ENCODE results near the gene OPCML. TPM values are rescaled to one million over a fixed set of nuclear protein-coding genes. Genes with fewer than 3 reads are reported as not detected.

OPCML gene
- total RNA-seq, 2 experiments from 2014 or later: not detected

DNA sequence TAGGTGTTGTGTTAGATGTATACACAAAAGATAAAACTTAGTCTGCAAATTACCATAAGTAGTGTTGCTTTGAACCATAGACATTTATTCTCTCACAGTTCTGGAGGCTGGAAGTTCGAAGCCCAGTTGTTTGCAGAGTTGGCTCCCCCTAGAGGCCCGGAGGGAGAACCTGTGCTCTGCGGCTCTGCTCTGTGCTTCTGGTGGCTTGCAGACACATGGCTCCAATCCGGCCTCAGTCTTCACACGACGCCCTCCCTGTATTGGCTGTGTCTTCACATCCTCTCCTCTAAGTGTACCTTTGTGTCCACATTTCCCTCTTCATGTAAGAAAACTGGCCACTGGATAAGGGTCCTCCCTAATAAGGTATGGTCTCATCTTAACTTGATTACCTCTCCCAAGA, 128.4 kb downstream of the OPCML start:
- Mint-ChIP-seq H3K27ac (no peak overlapping the region), H3K4me1 (no peaks in the 10 kb centered on the region), H3K4me3 (no peak overlapping the region), H3K27me3 (no peaks in the 10 kb centered on the region), H3K9me3 (no peaks in the 10 kb centered on the region), H3K36me3 (no peaks in the 10 kb centered on the region)
- POLR2A ChIA-PET: no interaction called here
- ATAC-seq (ENCODE audit: low read depth) (no peak), DNase-seq (no peak)

DNA sequence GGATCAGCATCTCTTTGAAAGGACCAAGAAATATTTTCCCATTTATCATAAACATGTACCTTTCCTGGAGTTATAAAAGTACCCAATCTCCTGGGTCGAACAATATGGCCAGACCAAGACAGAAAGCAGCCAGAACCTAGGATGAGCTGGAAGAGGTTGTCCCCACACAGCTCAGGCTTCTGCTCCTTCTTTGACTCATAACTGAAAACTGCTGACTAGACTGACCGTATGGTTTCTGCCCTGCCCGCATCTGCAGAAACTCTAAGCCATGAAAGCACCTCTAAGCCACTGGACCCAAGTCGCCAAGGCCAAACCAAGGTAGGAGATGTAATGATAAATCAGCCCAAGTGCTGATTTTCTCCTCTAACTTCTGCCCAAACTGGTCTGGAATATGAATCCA, 129.8 kb downstream of the OPCML start:
- no peak for DNase-seq
- POLR2A ChIA-PET: no interaction called here
- Mint-ChIP-seq H3K4me1 (no peaks in the 10 kb centered on the region), H3K36me3 (no peaks in the 10 kb centered on the region), H3K4me3 (no peak overlapping the region), H3K27me3 (no peaks in the 10 kb centered on the region), H3K9me3 (no peaks in the 10 kb centered on the region), H3K27ac (no peak overlapping the region)
- ATAC-seq (ENCODE audit: low read depth): no peak

GRCh38 chr11:133399855-133400625, 132.3 kb downstream of the OPCML start:
- no peak overlapping the region for H3K4me3 Mint-ChIP-seq
- H3K27me3 Mint-ChIP-seq: no peaks in the 10 kb centered on the region
- no peaks in the 10 kb centered on the region for H3K9me3 Mint-ChIP-seq
- no peak overlapping the region for H3K27ac Mint-ChIP-seq
- no peaks in the 10 kb centered on the region for H3K4me1 Mint-ChIP-seq
- H3K36me3 Mint-ChIP-seq: no peaks in the 10 kb centered on the region
- DNase-seq (no peak), ATAC-seq (ENCODE audit: low read depth) (no peak)
- POLR2A ChIA-PET: no interaction called here

GRCh38 chr11:133399294-133399693, 133.0 kb downstream of the OPCML start:
- Mint-ChIP-seq H3K9me3 (no peaks in the 10 kb centered on the region), H3K4me1 (no peaks in the 10 kb centered on the region), H3K4me3 (no peak overlapping the region), H3K27ac (no peak overlapping the region), H3K27me3 (no peaks in the 10 kb centered on the region), H3K36me3 (no peaks in the 10 kb centered on the region)
- POLR2A ChIA-PET: no interaction called here
- DNase-seq: no peak
- ATAC-seq (ENCODE audit: low read depth): no peak

- POLR2A ChIA-PET: no interaction called here
- ATAC-seq (ENCODE audit: low read depth): no peak
- no peak for DNase-seq
- H3K36me3 Mint-ChIP-seq: no peaks in the 10 kb centered on the region
- H3K4me1 Mint-ChIP-seq: no peaks in the 10 kb centered on the region
- no peak overlapping the region for H3K4me3 Mint-ChIP-seq
- no peak overlapping the region for H3K27ac Mint-ChIP-seq
- no peaks in the 10 kb centered on the region for H3K9me3 Mint-ChIP-seq
- no peaks in the 10 kb centered on the region for H3K27me3 Mint-ChIP-seq
These were observed 141.5 kb downstream of the OPCML start for GRCh38 chr11:133390803-133391202.

GRCh38 chr11:133388975-133389568, 143.2 kb downstream of the OPCML start:
- no peak overlapping the region for H3K4me3 Mint-ChIP-seq
- POLR2A ChIA-PET: no interaction called here
- no peaks in the 10 kb centered on the region for H3K4me1 Mint-ChIP-seq
- DNase-seq: no peak
- H3K27ac Mint-ChIP-seq: no peak overlapping the region
- no peak for ATAC-seq (ENCODE audit: low read depth)
- H3K36me3 Mint-ChIP-seq: no peaks in the 10 kb centered on the region
- H3K9me3 Mint-ChIP-seq: no peaks in the 10 kb centered on the region
- H3K27me3 Mint-ChIP-seq: no peaks in the 10 kb centered on the region

DNA sequence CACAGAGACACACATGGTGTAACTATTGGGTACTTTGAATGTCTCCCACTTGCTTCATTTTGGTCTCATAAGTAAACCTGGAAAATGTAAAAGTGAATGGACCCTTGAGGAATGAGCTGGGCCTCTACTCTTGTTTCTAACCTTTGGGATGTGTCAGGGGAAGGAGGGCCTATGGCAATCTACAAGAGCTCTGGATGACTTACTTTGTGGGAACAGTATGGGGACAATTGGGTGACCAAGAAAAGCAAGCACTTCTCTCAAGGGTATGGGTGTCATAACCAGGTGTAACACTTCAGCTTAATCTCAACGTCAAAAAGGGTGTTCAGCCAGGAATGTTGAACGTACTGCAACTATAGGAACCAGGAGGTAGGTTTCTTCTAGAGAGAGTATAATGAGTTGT, 144.0 kb downstream of the OPCML start:
- DNase-seq (no peak), ATAC-seq (ENCODE audit: low read depth) (no peak)
- POLR2A ChIA-PET: no interaction called here
- H3K27ac Mint-ChIP-seq: no peak overlapping the region
- H3K36me3 Mint-ChIP-seq: no peaks in the 10 kb centered on the region
- no peak overlapping the region for H3K4me3 Mint-ChIP-seq
- H3K4me1 Mint-ChIP-seq: no peaks in the 10 kb centered on the region
- H3K27me3 Mint-ChIP-seq: no peaks in the 10 kb centered on the region
- no peaks in the 10 kb centered on the region for H3K9me3 Mint-ChIP-seq

- POLR2A ChIA-PET: no interaction called here
- H3K9me3 Mint-ChIP-seq: no peaks in the 10 kb centered on the region
- H3K27me3 Mint-ChIP-seq: no peaks in the 10 kb centered on the region
- no peak overlapping the region for H3K27ac Mint-ChIP-seq
- ATAC-seq (ENCODE audit: low read depth) (no peak), DNase-seq (no peak)
- no peaks in the 10 kb centered on the region for H3K36me3 Mint-ChIP-seq
- H3K4me3 Mint-ChIP-seq: no peak overlapping the region
- H3K4me1 Mint-ChIP-seq: no peaks in the 10 kb centered on the region
These were observed 145.4 kb downstream of the OPCML start for GRCh38 chr11:133386852-133387251.

DNA sequence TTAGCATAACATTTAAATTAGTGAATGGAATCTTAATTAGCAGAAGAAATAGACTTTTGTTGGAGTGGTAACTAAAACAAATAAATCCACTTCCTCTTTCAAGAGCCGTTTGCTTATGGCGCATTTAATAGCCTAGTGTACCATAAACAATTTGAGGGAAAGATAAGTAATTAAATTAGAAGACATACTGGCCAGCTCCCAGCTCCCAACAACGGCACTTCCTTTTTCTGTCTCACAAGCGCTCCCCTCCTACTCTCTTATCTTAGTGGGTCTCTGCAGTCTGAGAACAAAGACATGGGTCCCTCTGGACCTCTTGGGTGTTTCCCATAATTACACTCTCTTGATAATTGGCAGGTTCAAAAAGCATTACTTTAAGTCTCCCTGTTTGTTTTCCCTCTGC, 146.0 kb downstream of the OPCML start:
- no peaks in the 10 kb centered on the region for H3K36me3 Mint-ChIP-seq
- ATAC-seq (ENCODE audit: low read depth) (no peak), DNase-seq (no peak)
- H3K4me1 Mint-ChIP-seq: no peaks in the 10 kb centered on the region
- POLR2A ChIA-PET: no interaction called here
- no peaks in the 10 kb centered on the region for H3K9me3 Mint-ChIP-seq
- H3K27ac Mint-ChIP-seq: no peak overlapping the region
- no peak overlapping the region for H3K4me3 Mint-ChIP-seq
- no peaks in the 10 kb centered on the region for H3K27me3 Mint-ChIP-seq

DNA sequence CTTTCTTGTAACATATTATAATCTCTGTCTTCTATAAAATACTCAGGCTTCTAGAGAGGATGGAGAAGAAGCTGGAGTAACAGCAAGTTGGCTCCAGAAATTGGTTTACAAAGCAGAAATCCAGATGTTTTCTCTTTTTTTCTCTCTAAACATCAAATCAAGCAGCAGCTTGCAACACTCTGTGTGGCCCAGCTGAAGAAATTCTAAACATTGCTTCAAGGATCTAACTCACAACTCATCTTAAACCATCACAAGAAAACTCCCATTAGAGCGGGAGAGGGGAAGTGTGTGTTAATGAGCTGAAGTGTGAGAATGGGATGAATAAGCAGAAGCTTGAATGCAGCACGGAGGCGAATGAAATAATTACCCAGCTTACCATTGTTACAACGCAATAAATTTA, 146.5 kb downstream of the OPCML start:
- Mint-ChIP-seq H3K9me3 (no peaks in the 10 kb centered on the region), H3K36me3 (no peaks in the 10 kb centered on the region), H3K27ac (no peak overlapping the region), H3K4me1 (no peaks in the 10 kb centered on the region), H3K27me3 (peaks cover 2% of the 10 kb centered on the region), H3K4me3 (no peak overlapping the region)
- POLR2A ChIA-PET: no interaction called here
- DNase-seq (no peak), ATAC-seq (ENCODE audit: low read depth) (no peak)

DNA sequence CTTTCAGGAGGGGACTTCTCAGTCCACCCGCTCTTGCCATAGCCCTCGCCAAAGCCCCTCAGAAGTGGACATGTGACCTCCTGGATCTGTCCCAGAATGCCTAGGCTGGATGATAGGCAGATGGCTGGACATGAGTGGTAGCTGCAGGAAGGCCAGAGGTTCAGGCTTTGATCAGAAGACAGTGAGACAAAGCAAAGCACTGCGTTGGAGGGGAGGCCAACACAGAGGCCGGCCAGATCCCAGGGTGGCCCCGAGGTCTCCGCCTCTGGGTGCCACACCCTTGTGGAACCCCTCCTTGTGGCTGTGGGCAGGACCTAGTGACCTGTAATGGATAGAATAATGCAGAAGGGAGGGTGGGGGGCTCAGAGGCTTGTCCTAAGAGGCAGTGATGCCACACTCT, 147.6 kb downstream of the OPCML start:
- H3K27me3 Mint-ChIP-seq: peaks cover 2% of the 10 kb centered on the region
- DNase-seq: no peak
- no peaks in the 10 kb centered on the region for H3K4me1 Mint-ChIP-seq
- H3K36me3 Mint-ChIP-seq: no peaks in the 10 kb centered on the region
- POLR2A ChIA-PET: no interaction called here
- H3K27ac Mint-ChIP-seq: no peak overlapping the region
- no peak for ATAC-seq (ENCODE audit: low read depth)
- H3K4me3 Mint-ChIP-seq: no peak overlapping the region
- no peaks in the 10 kb centered on the region for H3K9me3 Mint-ChIP-seq

GRCh38 chr11:133383689-133384088, 148.6 kb downstream of the OPCML start:
- no peaks in the 10 kb centered on the region for H3K4me1 Mint-ChIP-seq
- H3K9me3 Mint-ChIP-seq: no peaks in the 10 kb centered on the region
- H3K36me3 Mint-ChIP-seq: no peaks in the 10 kb centered on the region
- no peak for DNase-seq
- no peak overlapping the region for H3K27ac Mint-ChIP-seq
- peaks cover 2% of the 10 kb centered on the region for H3K27me3 Mint-ChIP-seq
- POLR2A ChIA-PET: no interaction called here
- H3K4me3 Mint-ChIP-seq: no peak overlapping the region
- ATAC-seq (ENCODE audit: low read depth): no peak

GRCh38 chr11:133383201-133383600, 149.1 kb downstream of the OPCML start:
- Mint-ChIP-seq H3K9me3 (no peaks in the 10 kb centered on the region), H3K27ac (no peak overlapping the region), H3K4me3 (no peak overlapping the region), H3K27me3 (peaks cover 2% of the 10 kb centered on the region), H3K4me1 (no peaks in the 10 kb centered on the region), H3K36me3 (no peaks in the 10 kb centered on the region)
- no peak for ATAC-seq (ENCODE audit: low read depth)
- POLR2A ChIA-PET: no interaction called here
- DNase-seq: no peak

DNA sequence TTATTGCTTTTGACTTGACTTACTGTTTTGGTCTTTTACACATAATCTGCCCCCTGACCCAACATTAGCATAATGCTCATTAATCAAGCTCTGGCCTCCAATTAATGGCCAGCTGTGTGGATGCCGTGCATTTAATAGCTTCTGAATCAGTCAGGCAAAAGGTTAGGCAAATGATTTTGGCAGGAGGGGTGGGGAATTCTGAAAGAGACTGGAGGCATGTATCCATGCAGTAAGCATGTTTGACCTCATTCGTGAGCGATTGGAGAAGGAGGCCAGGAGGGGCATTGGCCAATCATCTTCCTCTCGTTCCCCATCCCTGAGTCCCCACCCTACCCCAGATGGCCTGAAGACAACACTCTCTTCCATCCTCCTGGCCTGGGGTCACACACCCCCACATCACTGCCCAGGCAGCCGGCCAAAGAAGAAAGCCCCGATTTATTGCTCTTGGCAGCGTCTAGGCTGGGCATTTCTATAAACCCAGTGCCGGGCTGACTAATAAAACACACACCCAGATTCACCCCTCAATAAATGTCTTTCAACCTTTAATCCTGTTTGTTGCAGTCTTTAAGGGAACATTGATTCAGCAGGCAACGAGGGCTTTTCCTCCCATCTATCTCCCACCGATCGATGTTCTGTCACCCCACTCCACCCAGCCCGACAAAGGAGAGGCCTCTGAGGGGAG, 150.0 kb downstream of the OPCML start:
- POLR2A ChIA-PET: no interaction called here
- Mint-ChIP-seq H3K36me3 (no peaks in the 10 kb centered on the region), H3K9me3 (no peaks in the 10 kb centered on the region), H3K4me1 (no peaks in the 10 kb centered on the region), H3K4me3 (no peak overlapping the region), H3K27me3 (peaks cover 2% of the 10 kb centered on the region), H3K27ac (no peak overlapping the region)
- DNase-seq: no peak
- no peak for ATAC-seq (ENCODE audit: low read depth)
